ACC112 (cell line): ENCODE results near the gene TPBGL.

ENCODE experiments used
- H2AFZ ChIP-seq: fragments of 200-600 bp; sonication (generic); one replicate; pipeline ENCODE4 v1.6.0; 2017; ENCODE audit warnings: antibody characterized with exemption, low read length; ENCODE audit not compliant: unreplicated experiment
- H3K27ac ChIP-seq: fragments of 200-600 bp; sonication (generic); 2 replicates; pipeline ENCODE4 v1.5.1; 2014; ENCODE audit warnings: low read depth, mild to moderate bottlenecking, antibody characterized with exemption, low read length, moderate library complexity
- H3K27me3 ChIP-seq: fragments of 200-600 bp; sonication (generic); 2 replicates; pipeline ENCODE4 v1.6.1; 2014; ENCODE audit warnings: mild to moderate bottlenecking, antibody characterized with exemption, low read length, moderate library complexity, mixed read lengths; ENCODE audit not compliant: insufficient read depth
- H3K36me3 ChIP-seq: fragments of 200-600 bp; sonication (generic); 2 replicates; pipeline ENCODE4 v1.6.1; 2016; ENCODE audit warnings: mild to moderate bottlenecking, antibody characterized with exemption, low read length, moderate library complexity, mixed read lengths; ENCODE audit not compliant: insufficient read depth
- H3K4me1 ChIP-seq: fragments of 200-600 bp; sonication (generic); one replicate; pipeline ENCODE4 v1.6.1; 2016; ENCODE audit warnings: low read length, mixed read lengths; ENCODE audit not compliant: insufficient read depth, unreplicated experiment, control insufficient read depth
- H3K4me3 ChIP-seq: fragments of 200-600 bp; sonication (generic); 2 replicates; pipeline ENCODE4 v1.5.1; 2014; ENCODE audit warnings: mild to moderate bottlenecking, low read depth, low read length
- H3K79me2 ChIP-seq: fragments of 200-600 bp; sonication (generic); one replicate; pipeline ENCODE4 v1.6.0; 2016; ENCODE audit warnings: low read length; ENCODE audit not compliant: control insufficient read depth, unreplicated experiment, insufficient read depth

TPBGL gene

DNA sequence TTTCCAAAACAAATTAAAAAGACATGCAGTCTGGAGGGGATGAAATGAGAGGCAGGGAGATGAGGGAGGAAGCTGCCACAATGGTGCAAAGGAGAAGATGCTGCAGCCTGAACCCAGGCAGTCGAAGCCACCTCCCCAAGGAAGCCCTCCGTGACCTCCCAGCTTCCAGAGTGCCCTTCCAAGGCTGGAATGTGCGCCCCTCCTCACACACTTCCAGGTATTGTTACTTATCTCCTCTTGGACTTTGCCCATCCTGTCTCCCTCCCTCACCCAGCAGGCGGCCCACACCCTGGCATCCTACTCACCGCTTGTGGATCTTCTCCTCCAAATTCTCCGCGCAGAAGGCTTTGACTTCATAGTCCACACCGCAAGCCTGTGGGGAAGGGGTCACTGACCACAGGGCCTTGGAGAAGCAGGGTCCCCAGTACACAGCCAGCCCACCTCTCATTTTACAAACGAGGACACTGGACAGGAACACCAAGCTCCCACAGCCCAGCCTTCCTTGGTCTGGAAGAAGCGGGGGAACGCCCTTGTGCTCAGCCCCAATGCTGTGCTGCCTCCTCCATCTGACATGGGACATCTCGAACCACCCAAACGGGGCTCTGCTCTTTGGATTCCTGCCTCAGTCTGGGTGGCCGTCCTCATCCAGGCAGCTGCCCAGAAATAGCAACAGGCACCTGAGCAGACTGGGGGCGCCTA, 40.3 kb downstream of the TPBGL start:
- Histone ChIP-seq H3K4me1 (no peaks in the 10 kb centered on the region), H2AFZ (no peak overlapping the region), H3K36me3 (no peaks in the 10 kb centered on the region), H3K27me3 (no peaks in the 10 kb centered on the region), H3K4me3 (no peak overlapping the region), H3K27ac (no peak overlapping the region), H3K79me2 (no peaks in the 10 kb centered on the region)

DNA sequence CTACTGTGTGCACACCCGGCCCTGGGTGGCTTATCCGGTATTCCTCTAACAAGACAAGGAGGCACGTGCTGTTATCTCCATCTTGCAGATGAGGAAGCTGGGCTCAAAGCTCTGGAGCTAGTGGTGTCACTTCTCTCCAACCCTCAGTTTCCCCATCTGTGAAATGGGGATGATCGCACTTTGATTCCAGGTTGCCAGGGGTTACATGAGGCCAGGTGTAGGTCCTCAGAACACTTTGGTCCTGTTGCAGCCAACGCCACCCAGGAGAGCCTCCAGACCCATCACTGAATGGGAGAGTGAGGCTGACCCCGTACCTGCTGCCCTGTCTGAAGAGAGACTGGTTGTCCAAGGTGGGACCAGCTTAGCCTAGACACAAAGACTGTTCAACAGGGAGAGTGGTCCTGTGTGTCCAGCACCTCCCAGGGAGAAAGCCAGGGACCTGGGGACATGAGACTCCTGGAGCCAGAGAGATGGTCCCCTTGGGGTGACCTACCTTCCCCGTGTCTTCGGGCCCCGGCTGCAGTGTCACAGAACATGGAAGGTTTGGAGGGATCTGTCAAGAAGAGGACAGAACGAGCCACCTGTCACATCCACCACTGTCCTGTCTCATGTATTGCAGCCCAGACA, 41.0 kb downstream of the TPBGL start:
- Histone ChIP-seq H3K27ac (no peak overlapping the region), H3K79me2 (no peaks in the 10 kb centered on the region), H3K4me3 (no peak overlapping the region), H3K4me1 (no peaks in the 10 kb centered on the region), H3K36me3 (no peaks in the 10 kb centered on the region), H3K27me3 (no peaks in the 10 kb centered on the region), H2AFZ (no peak overlapping the region)

DNA sequence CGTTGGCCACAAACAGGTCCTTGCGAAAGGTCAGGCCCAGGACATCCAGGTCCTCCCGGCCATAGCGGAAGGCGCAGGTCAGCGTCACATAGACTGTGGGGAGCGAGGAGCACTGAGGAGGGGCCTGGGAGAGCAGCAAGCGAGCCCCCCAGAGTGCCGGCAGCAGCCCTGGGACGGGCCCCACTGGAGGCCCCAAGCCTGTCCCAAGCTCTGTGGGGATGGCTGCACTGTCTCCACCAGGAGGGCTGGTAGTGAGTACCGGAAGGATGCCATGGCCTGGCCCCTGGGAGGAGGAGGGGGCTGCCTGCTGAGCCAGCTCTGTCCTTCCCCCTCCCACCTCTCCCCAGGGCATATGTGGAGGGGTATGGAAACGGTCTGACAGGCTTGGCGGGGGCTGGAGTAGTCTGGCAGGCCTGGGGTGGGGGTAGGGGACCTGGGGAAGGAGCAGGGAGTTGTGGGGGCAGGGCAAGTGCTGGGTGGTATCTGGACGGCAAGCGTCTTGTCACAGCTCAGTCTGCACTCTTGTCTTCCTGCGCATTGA, 42.9 kb downstream of the TPBGL start:
- Histone ChIP-seq H3K36me3 (no peaks in the 10 kb centered on the region), H3K79me2 (no peaks in the 10 kb centered on the region), H3K27ac (no peak overlapping the region), H3K4me3 (no peak overlapping the region), H3K27me3 (no peaks in the 10 kb centered on the region), H3K4me1 (no peaks in the 10 kb centered on the region), H2AFZ (no peak overlapping the region)

DNA sequence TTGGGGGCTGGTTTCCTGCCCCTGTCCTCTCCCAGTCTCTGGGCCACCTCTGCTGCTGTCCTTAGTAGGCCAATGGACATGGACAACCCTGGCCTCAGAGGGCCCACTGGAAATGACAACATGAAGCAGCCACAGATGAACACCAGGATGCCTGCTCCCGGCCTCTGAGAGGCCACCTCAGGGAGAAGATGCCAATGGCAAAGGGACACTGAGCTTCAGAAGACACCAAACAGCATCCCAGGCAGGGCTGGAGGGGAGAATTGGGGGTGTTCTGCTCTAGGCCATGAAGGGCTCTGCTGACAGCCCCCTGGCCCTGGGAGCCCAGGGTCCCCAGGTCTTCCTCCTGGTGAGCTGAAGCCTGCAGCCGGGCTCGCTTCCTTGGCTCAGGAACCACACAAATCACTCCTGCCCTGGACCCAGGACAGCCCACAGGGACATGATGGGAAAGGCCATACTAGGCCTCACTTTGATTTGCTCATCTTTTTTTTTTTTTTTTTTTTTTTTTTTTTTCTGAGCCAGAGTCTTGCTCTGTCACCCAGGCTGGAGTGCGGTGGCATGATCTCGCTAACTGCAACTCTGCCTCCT, 45.3 kb downstream of the TPBGL start:
- Histone ChIP-seq H2AFZ (no peak overlapping the region), H3K4me3 (no peak overlapping the region), H3K27ac (no peak overlapping the region), H3K36me3 (no peaks in the 10 kb centered on the region), H3K4me1 (no peaks in the 10 kb centered on the region), H3K27me3 (no peaks in the 10 kb centered on the region), H3K79me2 (no peaks in the 10 kb centered on the region)

DNA sequence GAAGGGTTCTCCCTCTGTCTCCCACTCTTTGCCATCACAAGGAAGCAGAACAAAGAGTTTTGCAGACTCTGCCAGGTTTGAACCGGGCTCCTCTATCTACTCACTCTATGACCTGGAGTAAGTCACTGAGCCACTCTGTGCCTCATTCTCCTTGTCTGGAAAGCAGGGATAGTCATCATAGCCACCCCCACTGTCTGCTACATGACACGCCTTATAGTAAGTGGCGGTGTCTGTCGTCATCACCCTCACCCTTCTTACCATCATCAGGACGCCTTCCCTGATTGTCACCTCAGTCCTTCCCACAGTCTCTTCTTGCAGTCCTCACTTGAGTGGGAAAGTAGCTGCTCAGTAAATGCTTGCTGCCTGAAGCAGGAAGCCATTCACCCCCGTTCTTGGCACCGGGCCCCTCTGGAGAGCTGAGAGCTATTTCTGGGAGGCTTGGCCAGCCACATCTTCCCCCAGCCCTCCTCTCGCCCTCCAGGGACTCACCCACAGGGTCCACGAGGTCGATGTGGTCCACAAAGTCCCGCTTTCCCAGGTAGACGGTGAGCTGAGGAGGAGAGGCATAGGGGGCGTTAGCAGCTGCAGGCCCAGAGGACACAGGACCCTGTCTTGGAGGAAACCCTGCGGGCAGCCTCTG, 46.4 kb downstream of the TPBGL start:
- H3K79me2 ChIP-seq = no peaks in the 10 kb centered on the region
- no peak overlapping the region for H3K27ac ChIP-seq
- H3K36me3 ChIP-seq = no peaks in the 10 kb centered on the region
- H3K4me1 ChIP-seq = no peaks in the 10 kb centered on the region
- H2AFZ ChIP-seq = no peak overlapping the region
- H3K4me3 ChIP-seq = no peak overlapping the region
- no peaks in the 10 kb centered on the region for H3K27me3 ChIP-seq

DNA sequence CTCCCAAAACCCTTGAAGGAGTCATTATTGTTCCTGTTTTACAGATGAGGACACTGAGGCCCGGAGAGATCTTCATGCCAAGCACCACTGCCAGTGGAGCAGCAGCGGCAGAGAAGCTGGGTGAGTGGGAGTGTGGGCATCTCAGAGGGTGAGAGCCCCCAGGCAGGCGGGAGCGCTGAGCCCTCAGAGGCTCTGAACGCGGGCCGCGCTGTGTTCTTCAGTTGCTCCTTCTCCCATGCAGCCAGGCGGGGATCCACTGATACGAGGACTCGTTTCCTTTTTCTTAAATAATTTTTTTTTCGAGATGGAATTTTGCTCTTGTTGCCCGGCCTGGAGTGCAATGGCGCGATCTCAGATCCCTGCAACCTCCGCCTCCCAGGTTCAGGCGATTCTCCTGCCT, 47.0 kb downstream of the TPBGL start:
- Histone ChIP-seq H3K4me1 (no peaks in the 10 kb centered on the region), H3K79me2 (no peaks in the 10 kb centered on the region), H3K27ac (no peak overlapping the region), H2AFZ (no peak overlapping the region), H3K27me3 (no peaks in the 10 kb centered on the region), H3K36me3 (no peaks in the 10 kb centered on the region), H3K4me3 (no peak overlapping the region)

DNA sequence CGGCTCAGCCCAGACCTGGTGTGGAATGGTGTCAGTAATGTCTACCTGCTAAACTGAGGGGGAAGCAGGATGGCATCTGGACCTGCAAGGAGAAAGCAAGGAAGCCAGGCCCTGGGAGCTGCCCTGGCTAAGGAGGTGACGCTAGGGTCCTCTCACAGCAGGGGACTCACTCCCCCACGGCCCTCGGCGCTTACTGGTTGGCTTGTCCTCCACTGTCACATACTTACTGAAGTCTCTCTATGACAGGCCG, 48.9 kb downstream of the TPBGL start:
- Histone ChIP-seq H3K27ac (no peak overlapping the region), H3K79me2 (no peaks in the 10 kb centered on the region), H3K4me1 (no peaks in the 10 kb centered on the region), H2AFZ (no peak overlapping the region), H3K27me3 (no peaks in the 10 kb centered on the region), H3K4me3 (no peak overlapping the region), H3K36me3 (no peaks in the 10 kb centered on the region)

DNA sequence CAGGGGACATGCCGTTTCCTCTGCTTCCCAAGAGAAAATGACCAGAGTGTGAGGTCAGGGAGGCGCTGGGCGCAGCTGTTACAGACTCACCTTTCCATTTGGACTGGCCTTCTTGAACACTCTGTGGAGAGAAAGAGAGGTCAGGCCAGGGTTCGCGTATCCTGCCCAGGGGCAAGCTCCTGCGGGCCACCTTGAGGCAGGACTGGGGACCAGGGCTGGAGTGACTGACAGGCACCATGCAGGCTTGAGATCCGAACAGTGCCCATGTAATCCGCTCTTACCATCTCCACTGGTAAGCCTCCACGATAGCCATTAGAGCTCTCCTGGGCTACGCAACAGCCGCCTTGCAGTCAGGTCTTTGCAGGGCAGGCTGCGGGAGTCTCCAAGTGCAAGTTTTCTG, 49.3 kb downstream of the TPBGL start:
- Histone ChIP-seq H3K4me1 (no peaks in the 10 kb centered on the region), H3K36me3 (no peaks in the 10 kb centered on the region), H2AFZ (no peak overlapping the region), H3K4me3 (no peak overlapping the region), H3K79me2 (no peaks in the 10 kb centered on the region), H3K27me3 (no peaks in the 10 kb centered on the region), H3K27ac (no peak overlapping the region)

DNA sequence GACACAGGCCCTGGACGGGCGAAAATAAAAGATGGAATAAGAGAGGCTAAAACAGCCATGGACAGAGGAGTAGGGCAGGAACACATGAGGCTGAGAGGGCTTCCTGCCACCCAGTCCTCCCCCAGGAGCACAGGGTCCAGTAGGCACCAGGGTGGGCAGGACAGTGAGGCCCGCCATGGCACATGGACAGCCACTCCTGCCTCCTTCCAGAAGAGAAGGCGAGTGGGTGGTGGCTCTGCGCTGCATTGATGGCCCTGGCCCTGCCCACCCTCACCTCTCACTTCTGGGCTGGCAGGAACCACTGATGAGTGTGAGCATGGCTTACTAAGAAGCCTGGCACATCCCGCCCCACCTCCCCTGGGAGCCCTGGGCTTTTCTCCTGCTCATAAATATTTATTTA, 51.2 kb downstream of the TPBGL start:
- Histone ChIP-seq H3K27ac (no peak overlapping the region), H3K79me2 (no peaks in the 10 kb centered on the region), H3K27me3 (no peaks in the 10 kb centered on the region), H3K36me3 (no peaks in the 10 kb centered on the region), H3K4me3 (no peak overlapping the region), H2AFZ (no peak overlapping the region), H3K4me1 (no peaks in the 10 kb centered on the region)

DNA sequence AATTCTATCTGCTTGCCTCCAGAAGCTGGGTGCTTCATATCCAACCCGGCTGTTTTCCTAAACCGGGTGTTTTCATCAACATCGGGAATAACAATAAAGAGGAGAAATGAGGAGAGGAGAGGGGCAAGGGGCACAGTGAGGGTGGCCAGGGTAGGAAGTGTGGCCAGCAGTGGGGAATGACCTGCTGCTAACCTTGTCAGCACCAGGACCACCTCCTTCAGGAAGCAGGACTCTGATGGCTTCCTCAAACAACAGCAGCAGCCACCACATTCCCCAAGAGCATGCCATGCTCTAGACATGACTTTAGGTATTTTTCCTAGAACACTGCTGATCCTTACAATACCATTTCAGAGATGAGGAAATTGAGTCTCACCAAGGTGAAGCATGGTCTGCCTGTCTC, 52.4 kb downstream of the TPBGL start:
- H3K27ac ChIP-seq = no peak overlapping the region
- no peaks in the 10 kb centered on the region for H3K27me3 ChIP-seq
- no peaks in the 10 kb centered on the region for H3K79me2 ChIP-seq
- no peak overlapping the region for H2AFZ ChIP-seq
- H3K4me3 ChIP-seq = no peak overlapping the region
- no peaks in the 10 kb centered on the region for H3K36me3 ChIP-seq
- H3K4me1 ChIP-seq = no peaks in the 10 kb centered on the region
